ENCODE data around the gene RAC3. TPM values are rescaled to one million over a fixed set of nuclear protein-coding genes. Genes with fewer than 3 reads are reported as not detected.

The RAC3 gene
- total and polyA plus RNA-seq, 2 of the 8 experiments (the other 6 are each of a cell fraction or from before 2014, with no cell fraction given) = 177 to 299 TPM

GRCh38 chr17:81986606-81987005 lies 44.9 kb upstream of the RAC3 start:
- H3K4me1 ChIP-seq (replicated peaks in 1 of 4; ENCODE audit: control insufficient read depth in 3 of 4, insufficient read depth in 4 of 4, low read length in 3 of 4) = peaks cover 0 to 9% (median 5%) of the 10 kb centered on the region in 4 experiments; a peak in 5 of 7 replicates
- no peak overlapping the region for H3K27ac ChIP-seq (ENCODE audit: low read depth, low read length)
- H4K91ac ChIP-seq (replicated peaks; ENCODE audit: insufficient read length, low read length) = no peak overlapping the region
- H3K23ac ChIP-seq (ENCODE audit: insufficient read length) = no peak overlapping the region
- H4K20me1 ChIP-seq (replicated peaks in 1 of 2; ENCODE audit: control insufficient read depth in 1 of 2, insufficient read depth in 2 of 2, low read length in 2 of 2) = peaks cover 3 to 15% of the 10 kb centered on the region in 2 experiments
- no peak overlapping the region for H2AK5ac ChIP-seq (ENCODE audit: low read depth, low read length)
- no peak overlapping the region for H2BK15ac ChIP-seq (ENCODE audit: low read length)
- H3K79me2 ChIP-seq (ENCODE audit: control insufficient read depth in 1 of 2, insufficient read depth in 2 of 2, low read length in 2 of 2) = peaks cover 0 to 3% of the 10 kb centered on the region in 2 experiments; a peak in 1 of 4 replicates
- ChIA-PET POLR2A (ENCODE audit: partially characterized antibody) (interaction anchor here (1.0 kb wide), 1 partner anchor 56 kb away, joined by 3 read pairs; no protein-coding TSS in a partner anchor), CTCF (ENCODE audit: partially characterized antibody) (interaction anchor here (3.2 kb wide), 1 partner anchor 10 kb away, joined by 12 read pairs; no protein-coding TSS in a partner anchor)
- H3K4me3 ChIP-seq (ENCODE audit: extremely low read depth in 1 of 4, insufficient read depth in 2 of 4, low read depth in 3 of 4, low read length in 4 of 4) = no peak overlapping the region
- FAIRE-seq = no peak
- H3K27me3 ChIP-seq (replicated peaks in 1 of 4; ENCODE audit: control insufficient read depth in 3 of 4, extremely low read depth in 1 of 4, insufficient read depth in 3 of 4, low read length in 3 of 4) = no peaks in the 10 kb centered on the region
- H3K79me1 ChIP-seq (ENCODE audit: low read depth, low read length) = peaks cover 4% of the 10 kb centered on the region; the same call in 1 of the 2 replicates
- no peak overlapping the region for H2AFZ ChIP-seq (ENCODE audit: low read length)
- peaks cover 2 to 25% (median 13%) of the 10 kb centered on the region in 4 experiments; a peak in 6 of 8 replicates for H3K36me3 ChIP-seq (ENCODE audit: control insufficient read depth in 2 of 4, insufficient read depth in 4 of 4, low read length in 3 of 4)
- H3K9ac ChIP-seq (replicated peaks in 1 of 4; ENCODE audit: extremely low read depth in 1 of 4, low read depth in 3 of 4, low read length in 3 of 4) = no peak overlapping the region
- H3K14ac ChIP-seq (ENCODE audit: insufficient read length) = no peak overlapping the region
- no peak overlapping the region for H4K5ac ChIP-seq (ENCODE audit: insufficient read length, low read depth, low read length)
- no peak for DNase-seq (ENCODE audit: low read depth in 1 of 2, low spot score in 2 of 2)
- no peak overlapping the region for H3K4ac ChIP-seq (replicated peaks; ENCODE audit: insufficient read length, low read depth, low read length)
- no peak overlapping the region for H2BK20ac ChIP-seq (ENCODE audit: low read length)
- no peak overlapping the region for H4K8ac ChIP-seq (ENCODE audit: extremely low read depth, insufficient read depth, low read length)
- H3K9me3 ChIP-seq (ENCODE audit: insufficient read depth in 2 of 2, low read depth in 1 of 2, low read length in 1 of 2) = no peaks in the 10 kb centered on the region
- H2BK5ac ChIP-seq (ENCODE audit: low read depth, low read length) = no peak overlapping the region
- no peak overlapping the region for H3K4me2 ChIP-seq (ENCODE audit: insufficient read depth in 1 of 2, low read depth in 2 of 2, low read length in 2 of 2)
- no peak overlapping the region for H2BK120ac ChIP-seq (replicated peaks; ENCODE audit: low read depth, low read length)
- peaks cover 2% of the 10 kb centered on the region; the same call in 1 of the 2 replicates for H3K23me2 ChIP-seq (ENCODE audit: low read depth, low read length)
- TF ChIP-seq ZNF274 (IDR thresholded peaks at IDR 0.05; ENCODE audit: borderline replicate concordance, extremely low read depth, low read length) (no peak), POU5F1 (IDR thresholded peaks at IDR 0.05; ENCODE audit: low read depth, low read length) (no peak), ATF2 (IDR thresholded peaks at IDR 0.05; ENCODE audit: low read length) (no peak), PHF8 (conservative IDR thresholded peaks at IDR 0.05; ENCODE audit: low read depth, low read length) (no peak), POLR2AphosphoS5 (IDR thresholded peaks at IDR 0.05; ENCODE audit: low read depth, low read length) (no peak), GTF2F1 (IDR thresholded peaks at IDR 0.05; ENCODE audit: borderline replicate concordance, low read depth, low read length) (no peak), JUND (IDR thresholded peaks at IDR 0.05; ENCODE audit: low read length) (no peak), JUN (IDR thresholded peaks at IDR 0.05; ENCODE audit: low read depth, low read length) (no peak)
- H3K56ac ChIP-seq (replicated peaks; ENCODE audit: insufficient read length, low read depth, low read length) = no peak overlapping the region
- no peak overlapping the region for H3K18ac ChIP-seq (ENCODE audit: extremely low read depth, low read length)
- H2BK12ac ChIP-seq (ENCODE audit: low read depth, low read length) = no peak overlapping the region
- 95% methylated on average over 22 of the region's 26 CpGs; no CpG with 5 or more reads in 1 of the 2 experiments for WGBS, 2 experiments (ENCODE audit: extremely low coverage in 1 of 2, insufficient coverage in 1 of 2, insufficient read length in 1 of 2, insufficient replicate concordance in 2 of 2, low coverage in 1 of 2, low lambda C conversion rate in 2 of 2, missing lambda C conversion rate in 1 of 2)

Data from H1 (cell line).